ENCODE data around the gene NRG4. TPM values are rescaled to one million over a fixed set of nuclear protein-coding genes. Genes with fewer than 3 reads are reported as not detected.

NRG4 gene
- total RNA-seq, 1 experiment from 2014 or later: 1.0 TPM

GRCh38 chr15:75943246-75943645, 69.0 kb downstream of the NRG4 start:
- Histone ChIP-seq H3K4me1 (ENCODE audit: control insufficient read depth in 1 of 2, insufficient read depth in 2 of 2, low read length in 2 of 2) (no peaks in the 10 kb centered on the region), H3K9me3 (ENCODE audit: control insufficient read depth in 1 of 2, insufficient read depth in 1 of 2, low read depth in 1 of 2, low read length in 2 of 2) (no peaks in the 10 kb centered on the region), H3K4me3 (replicated peaks in 1 of 2; ENCODE audit: low read depth in 1 of 2, low read length in 2 of 2) (no peak overlapping the region), H3K27me3 (ENCODE audit: insufficient read depth, low read length) (no peaks in the 10 kb centered on the region), H3K27ac (ENCODE audit: low read depth, low read length) (no peak overlapping the region), H3K9ac (ENCODE audit: low read length) (no peak overlapping the region), H2AFZ (ENCODE audit: low read depth, low read length, poor library complexity, severe bottlenecking) (no peak overlapping the region), H4K20me1 (ENCODE audit: insufficient read depth) (no peaks in the 10 kb centered on the region), H3K36me3 (ENCODE audit: control insufficient read depth in 1 of 2, insufficient read depth in 2 of 2, low read length in 2 of 2) (0 out of 4 replicates have a peak, but pooled peaks cover 0 to 5% of the 10 kb centered on the region in 2 experiments), H3K9me2 (ENCODE audit: insufficient read depth) (no peaks in the 10 kb centered on the region), H3K79me2 (ENCODE audit: insufficient read depth, low read length) (no peaks in the 10 kb centered on the region), H3K4me2 (ENCODE audit: low read length) (no peak overlapping the region)
- CTCF ChIA-PET: no interaction called here
- intact Hi-C loops (cut with micrococcal nuclease): no loop called here
- no peak for TF ChIP-seq SIN3A (IDR thresholded peaks at IDR 0.05; ENCODE audit: low read depth)
- no peak for TF ChIP-seq TCF7L2 (IDR thresholded peaks at IDR 0.05; ENCODE audit: borderline replicate concordance, extremely low read depth, insufficient read depth, insufficient read length)
- no peak for TF ChIP-seq SRF (IDR thresholded peaks at IDR 0.05; ENCODE audit: low read depth)
- TF ChIP-seq POLR2A (IDR thresholded peaks at IDR 0.05; ENCODE audit: borderline replicate concordance, extremely low read depth, insufficient read depth, insufficient read length): no peak
- no peak for TF ChIP-seq CEBPB (IDR thresholded peaks at IDR 0.05; ENCODE audit: low read depth)
- TF ChIP-seq RAD21 (IDR thresholded peaks at IDR 0.05; ENCODE audit: low read depth): no peak
- TF ChIP-seq EZH2 (IDR thresholded peaks at IDR 0.05): no peak
- RAD21 ChIA-PET (ENCODE audit: low non-redundant PET in 1 of 2, low total read pairs in 2 of 2, uncharacterized antibody in 2 of 2, unreplicated experiment in 2 of 2): no interaction called here
- DNase-seq (ENCODE audit: low read depth, low spot score) (no peak), ATAC-seq (no peak)
- POLR2A ChIA-PET: no interaction called here
- no TSS peak for BruUV-seq (replicated peaks)

GRCh38 chr15:75942464-75942863, 69.8 kb downstream of the NRG4 start:
- Histone ChIP-seq H3K4me1 (ENCODE audit: control insufficient read depth in 1 of 2, insufficient read depth in 2 of 2, low read length in 2 of 2) (no peaks in the 10 kb centered on the region), H3K4me2 (ENCODE audit: low read length) (no peak overlapping the region), H3K27ac (ENCODE audit: low read depth, low read length) (no peak overlapping the region), H3K79me2 (ENCODE audit: insufficient read depth, low read length) (no peaks in the 10 kb centered on the region), H3K9me3 (ENCODE audit: control insufficient read depth in 1 of 2, insufficient read depth in 1 of 2, low read depth in 1 of 2, low read length in 2 of 2) (no peaks in the 10 kb centered on the region), H3K36me3 (ENCODE audit: control insufficient read depth in 1 of 2, insufficient read depth in 2 of 2, low read length in 2 of 2) (peaks cover 1 to 12% of the 10 kb centered on the region in 2 experiments; a peak in 1 of 4 replicates), H3K4me3 (replicated peaks in 1 of 2; ENCODE audit: low read depth in 1 of 2, low read length in 2 of 2) (no peak overlapping the region), H3K27me3 (ENCODE audit: insufficient read depth, low read length) (no peaks in the 10 kb centered on the region), H3K9ac (ENCODE audit: low read length) (no peak overlapping the region), H3K9me2 (ENCODE audit: insufficient read depth) (no peaks in the 10 kb centered on the region), H2AFZ (ENCODE audit: low read depth, low read length, poor library complexity, severe bottlenecking) (no peak overlapping the region), H4K20me1 (ENCODE audit: insufficient read depth) (no peaks in the 10 kb centered on the region)
- intact Hi-C loops (cut with micrococcal nuclease): no loop called here
- RAD21 ChIA-PET (ENCODE audit: low non-redundant PET in 1 of 2, low total read pairs in 2 of 2, uncharacterized antibody in 2 of 2, unreplicated experiment in 2 of 2): no interaction called here
- CTCF ChIA-PET: interaction anchor here (1.2 kb wide), 1 partner anchor 133 kb away, joined by 3 read pairs; no protein-coding TSS in a partner anchor
- ATAC-seq (no peak), DNase-seq (ENCODE audit: low read depth, low spot score) (no peak)
- POLR2A ChIA-PET: no interaction called here
- BruUV-seq (replicated peaks): no TSS peak
- TF ChIP-seq ZNF274 (IDR thresholded peaks at IDR 0.05; ENCODE audit: low read depth, low read length): no peak

Data from HCT116 (cell line).